SK-N-MC (cell line): Measurements from ENCODE around the gene AK8.

ENCODE experiments used
- DNase-seq: peaks from one replicate; pipeline ENCODE4 v3.0.0-alpha.2; 2011; ENCODE audit warnings: low read depth, low spot score
- H3K27ac ChIP-seq: fragments of 200-600 bp; sonication (generic); 2 replicates; pipeline ENCODE4 v1.5.1; 2016; ENCODE audit warnings: mixed run types
- H3K36me3 ChIP-seq: fragments of 200-600 bp; sonication (generic); 2 replicates; pipeline ENCODE4 v1.6.1; 2017; ENCODE audit warnings: antibody characterized with exemption, low read length, mixed read lengths; ENCODE audit not compliant: insufficient read depth
- H3K4me3 ChIP-seq: fragments of 200-600 bp; sonication (generic); 2 replicates; pipeline ENCODE4 v1.5.1; 2016
- H3K9ac ChIP-seq: fragments of 200-600 bp; sonication (generic); 2 replicates; pipeline ENCODE4 v1.8.0; 2017; ENCODE audit warnings: mixed run types, mixed read lengths; ENCODE audit not compliant: insufficient read length
- H3K9me3 ChIP-seq: fragments of 200-600 bp; sonication (generic); 2 replicates; pipeline ENCODE4 v1.6.1; 2017; ENCODE audit warnings: low read depth, mild to moderate bottlenecking, antibody characterized with exemption, low read length, moderate library complexity, mixed read lengths
- EZH2 ChIP-seq: fragments of 200-600 bp; sonication (generic); IDR thresholded peaks from one replicate; pipeline ENCODE4 v1.6.1; 2017; ENCODE audit warnings: antibody characterized with exemption
- FOXP2 ChIP-seq: optimal IDR thresholded peaks from 2 replicates; pipeline ENCODE3; 2011; ENCODE audit warnings: mild to moderate bottlenecking, moderate library complexity; ENCODE audit not compliant: insufficient read depth; ENCODE audit errors: extremely low read length, control extremely low read depth
- POLR2AphosphoS5 ChIP-seq: IDR thresholded peaks from 2 replicates; pipeline ENCODE4 v1.6.1; 2012; ENCODE audit warnings: mild to moderate bottlenecking, low read depth, low read length, borderline replicate concordance

The AK8 gene

DNA sequence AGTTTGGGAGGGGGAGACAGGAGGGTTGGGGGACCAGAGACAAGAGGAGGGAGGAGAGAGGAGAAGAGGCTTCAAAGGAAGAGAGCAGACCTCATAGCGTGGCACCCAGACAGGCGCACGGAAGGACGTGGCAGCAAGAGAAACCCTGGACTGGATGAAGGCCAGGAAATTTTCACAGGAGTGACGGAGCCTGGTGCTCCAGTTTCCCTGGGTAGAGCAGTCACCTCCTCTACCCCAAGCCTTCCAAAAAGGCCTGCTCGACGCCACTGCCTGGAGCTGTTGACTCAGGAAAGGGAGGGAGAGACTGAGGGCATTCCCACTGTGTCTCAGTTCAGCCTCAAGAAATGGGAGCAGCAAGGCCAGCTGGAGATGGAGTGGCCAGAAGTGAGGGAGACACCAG is 19.3 kb downstream of the AK8 start:
- no peak overlapping the region for H3K27ac ChIP-seq
- no peak overlapping the region for H3K4me3 ChIP-seq
- H3K36me3 ChIP-seq, result no peaks in the 10 kb centered on the region
- no peak overlapping the region for H3K9ac ChIP-seq
- no peaks in the 10 kb centered on the region for H3K9me3 ChIP-seq
- DNase-seq, result no peak
- TF ChIP-seq FOXP2 (no peak), POLR2AphosphoS5 (no peak), EZH2 (no peak)

DNA sequence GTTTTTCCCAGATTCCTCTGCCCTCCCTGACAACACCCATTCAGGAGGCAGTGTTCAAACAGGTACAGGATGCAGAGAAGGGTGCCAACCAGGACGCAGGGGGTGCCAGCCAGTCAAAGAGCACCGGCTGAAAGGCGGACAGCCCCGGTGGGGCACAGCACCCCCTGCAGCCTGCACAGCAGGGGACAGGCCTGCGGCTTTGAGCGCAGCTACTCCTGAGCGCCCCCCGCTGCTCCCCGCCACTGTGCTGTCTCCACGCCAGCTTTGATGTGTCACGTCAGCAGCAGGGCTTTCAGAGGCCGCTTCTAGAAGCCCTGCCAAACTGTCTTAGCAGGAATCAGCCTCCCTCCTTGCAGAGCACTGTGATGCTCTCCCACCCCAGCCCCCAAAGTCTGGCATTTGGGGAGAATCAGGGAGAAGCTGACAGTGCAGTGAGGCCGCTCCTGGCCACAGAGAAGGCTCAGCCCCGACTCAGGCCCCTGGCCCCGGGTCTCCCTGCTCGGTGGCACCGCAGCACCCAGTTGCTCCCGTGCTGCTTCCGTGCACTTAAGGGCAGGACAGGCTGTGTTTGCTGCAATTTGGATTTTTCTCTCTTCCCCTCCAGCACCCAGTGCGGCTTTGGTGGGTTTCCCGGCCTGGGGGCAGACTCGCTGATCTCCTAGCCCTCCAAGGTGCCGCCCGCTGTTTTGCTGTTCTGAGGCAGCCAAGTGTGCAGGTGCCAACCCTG is 20.3 kb downstream of the AK8 start:
- Histone ChIP-seq H3K27ac (no peak overlapping the region), H3K9ac (no peak overlapping the region), H3K4me3 (no peak overlapping the region), H3K9me3 (no peaks in the 10 kb centered on the region), H3K36me3 (no peaks in the 10 kb centered on the region)
- TF ChIP-seq EZH2 (no peak), FOXP2 (no peak), POLR2AphosphoS5 (no peak)
- no peak for DNase-seq

DNA sequence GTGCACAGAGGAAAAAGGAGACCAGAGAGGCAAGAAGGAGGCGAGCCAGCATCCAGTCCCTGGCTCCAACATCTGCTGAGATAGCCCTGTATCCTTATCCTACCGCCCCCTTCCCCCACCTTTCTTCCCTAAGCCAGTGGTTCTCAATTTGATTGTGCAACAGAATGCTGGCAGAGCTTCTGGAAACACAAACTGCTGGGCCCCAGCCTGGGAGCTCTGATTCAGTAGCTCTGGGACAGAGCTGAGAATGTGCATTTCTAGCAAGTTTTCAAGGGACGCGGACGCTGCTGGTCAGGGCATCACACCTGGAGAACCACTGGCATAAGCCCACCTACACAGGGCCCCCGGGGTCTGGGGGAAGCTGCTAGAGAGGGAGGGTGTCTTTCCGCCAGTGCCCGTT is 21.1 kb downstream of the AK8 start:
- no peak for DNase-seq
- Histone ChIP-seq H3K4me3 (no peak overlapping the region), H3K9me3 (no peaks in the 10 kb centered on the region), H3K36me3 (no peaks in the 10 kb centered on the region), H3K9ac (no peak overlapping the region), H3K27ac (no peak overlapping the region)
- no peak for TF ChIP-seq EZH2
- no peak for TF ChIP-seq FOXP2
- TF ChIP-seq POLR2AphosphoS5, result no peak

DNA sequence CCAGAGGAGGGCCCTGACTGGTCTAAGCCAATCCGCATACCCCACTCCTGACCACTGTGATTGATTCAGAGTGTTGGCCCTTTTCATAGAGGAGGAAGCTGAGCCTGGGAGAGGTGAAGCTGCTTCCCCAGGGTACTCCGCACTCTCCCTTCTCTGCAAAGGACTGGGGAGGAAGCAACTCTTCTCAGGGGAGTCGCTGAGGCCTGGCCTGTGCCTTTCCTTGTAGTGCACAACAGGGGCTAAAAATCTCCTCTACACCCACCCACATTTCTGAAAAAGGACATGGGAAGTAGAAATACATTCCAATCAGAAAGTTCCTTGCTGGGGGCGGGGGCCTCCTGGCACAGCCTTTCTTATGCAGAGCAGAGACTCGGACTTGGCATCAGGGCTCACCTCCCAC is 22.2 kb downstream of the AK8 start:
- TF ChIP-seq EZH2, result no peak
- H3K9ac ChIP-seq, result no peak overlapping the region
- no peak overlapping the region for H3K4me3 ChIP-seq
- no peaks in the 10 kb centered on the region for H3K9me3 ChIP-seq
- H3K27ac ChIP-seq, result no peak overlapping the region
- H3K36me3 ChIP-seq, result no peaks in the 10 kb centered on the region
- DNase-seq, result no peak

DNA sequence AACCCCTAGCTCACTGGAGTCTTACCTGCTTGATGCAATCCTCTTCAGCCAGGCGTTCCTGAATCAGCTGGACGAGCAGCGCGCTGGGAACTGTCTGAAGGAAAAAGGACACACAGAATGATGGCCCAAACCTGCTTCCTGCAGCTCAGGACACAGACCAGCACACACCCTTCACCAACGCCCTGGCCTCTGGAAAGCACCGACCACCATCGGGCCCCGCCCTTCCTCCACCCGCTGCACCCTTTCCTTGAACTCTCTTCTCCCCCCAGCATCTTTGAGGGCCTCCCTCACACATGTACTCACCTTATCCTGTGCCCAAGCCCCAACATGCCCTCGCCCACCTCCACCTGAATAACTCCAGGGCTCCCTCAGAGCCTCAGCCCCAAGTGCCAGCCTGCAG is 23.3 kb downstream of the AK8 start:
- Histone ChIP-seq H3K9ac (no peak overlapping the region), H3K9me3 (no peaks in the 10 kb centered on the region), H3K4me3 (no peak overlapping the region), H3K27ac (no peak overlapping the region), H3K36me3 (no peaks in the 10 kb centered on the region)
- no peak for TF ChIP-seq POLR2AphosphoS5
- no peak for TF ChIP-seq EZH2
- no peak for TF ChIP-seq FOXP2
- DNase-seq, result no peak

DNA sequence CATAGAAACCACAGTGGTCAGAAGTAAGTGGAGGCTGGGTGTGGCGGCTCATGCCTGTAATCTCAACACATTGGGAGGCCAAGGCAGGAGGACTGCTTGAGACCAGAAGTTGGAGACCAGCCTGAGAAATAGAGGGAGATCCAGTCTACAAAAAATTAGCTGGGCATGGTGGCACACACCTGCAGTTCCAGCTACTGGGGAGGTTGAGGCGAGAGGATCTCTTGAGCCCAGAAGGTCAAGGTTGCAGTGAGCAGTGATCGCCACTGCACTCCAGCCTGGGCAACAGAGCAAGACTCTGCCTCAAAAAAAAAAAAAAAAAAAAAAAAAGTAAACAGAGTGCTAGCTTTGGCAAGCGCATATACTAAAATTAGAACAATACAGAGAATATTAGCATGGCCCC is 24.6 kb downstream of the AK8 start:
- H3K36me3 ChIP-seq, result no peaks in the 10 kb centered on the region

DNA sequence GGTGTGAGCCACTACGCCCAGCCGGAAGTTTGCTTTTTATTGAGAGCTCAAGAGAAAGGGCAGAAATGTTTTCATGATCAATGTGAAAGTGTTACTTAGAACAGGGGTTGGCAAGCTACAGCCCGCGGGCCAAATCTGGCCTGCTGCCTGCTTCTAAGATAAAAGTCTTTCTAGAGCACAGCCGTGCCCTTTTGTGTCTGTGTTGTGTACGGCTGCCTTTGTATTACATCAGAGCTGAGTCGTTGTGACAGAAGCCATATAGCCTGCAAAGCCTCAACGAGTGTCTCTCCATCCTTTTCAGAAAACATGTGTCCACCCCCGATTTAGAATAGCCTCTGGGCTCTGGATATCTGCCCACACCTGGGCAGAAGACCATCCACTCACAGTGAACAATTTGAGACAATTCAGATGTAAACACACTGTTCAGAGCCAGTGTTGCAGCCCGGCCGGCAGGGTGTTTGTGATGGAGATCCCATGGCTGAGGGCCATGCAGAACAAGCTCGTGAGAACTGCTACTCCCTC is 28.8 kb downstream of the AK8 start:
- no peak for DNase-seq
- H3K9ac ChIP-seq, result no peak overlapping the region
- no peak overlapping the region for H3K27ac ChIP-seq
- TF ChIP-seq POLR2AphosphoS5, result no peak
- no peak for TF ChIP-seq EZH2
- TF ChIP-seq FOXP2, result no peak
- no peaks in the 10 kb centered on the region for H3K9me3 ChIP-seq
- H3K36me3 ChIP-seq, result no peaks in the 10 kb centered on the region
- no peak overlapping the region for H3K4me3 ChIP-seq

More for the DNA sequence above, 24.6 kb downstream of the AK8 start:
- H3K4me3 ChIP-seq, result no peak overlapping the region
- TF ChIP-seq POLR2AphosphoS5, result no peak
- H3K9me3 ChIP-seq, result no peaks in the 10 kb centered on the region
- H3K27ac ChIP-seq, result no peak overlapping the region
- DNase-seq, result no peak
- H3K9ac ChIP-seq, result no peak overlapping the region

DNA sequence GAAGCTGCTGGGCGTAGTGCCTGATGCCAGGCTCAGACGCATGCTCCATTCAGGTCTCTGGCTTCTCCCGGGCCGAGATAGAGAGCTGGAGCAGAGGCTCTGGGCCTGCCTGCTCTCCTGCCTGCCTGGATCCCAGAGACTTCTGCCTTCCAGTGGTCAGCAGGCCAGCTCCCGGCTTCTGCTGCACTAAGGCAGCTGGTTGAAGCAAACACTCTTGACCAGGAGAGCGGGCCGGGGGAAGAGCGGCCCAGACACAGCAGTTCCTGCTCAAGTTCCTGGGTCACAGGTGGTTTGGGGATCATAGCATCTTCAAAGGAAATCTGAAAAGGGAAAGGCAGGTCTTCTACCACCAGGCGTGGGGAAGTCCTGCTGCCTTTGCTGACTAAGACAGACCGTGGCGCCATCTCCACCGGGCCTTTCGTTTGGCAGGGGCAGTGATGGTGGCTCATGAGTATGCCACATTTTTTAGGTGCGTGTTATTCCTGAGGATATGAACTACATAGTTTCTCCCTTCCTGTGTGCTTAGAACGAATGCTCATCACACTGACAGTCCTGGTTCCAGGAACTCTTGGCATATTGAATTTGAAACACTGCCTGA is 31.1 kb downstream of the AK8 start:
- no peak overlapping the region for H3K27ac ChIP-seq
- no peak overlapping the region for H3K9ac ChIP-seq
- H3K9me3 ChIP-seq, result no peaks in the 10 kb centered on the region
- DNase-seq, result no peak
- no peaks in the 10 kb centered on the region for H3K36me3 ChIP-seq
- no peak overlapping the region for H3K4me3 ChIP-seq
- no peak for TF ChIP-seq EZH2
- TF ChIP-seq FOXP2, result no peak
- TF ChIP-seq POLR2AphosphoS5, result no peak
